OCI-M1 (cell line): Measurements from ENCODE around the gene PLAAT4.
"Not testable (repeated sequence)": the region's sequence is repeated elsewhere in the genome, so short reads cannot be mapped to it uniquely, and the experiment has no call there.

ENCODE experiments used
- DNase-seq: peaks from one replicate; lab custom pipeline; 2025; lab: John Stamatoyannopoulos, UW

PLAAT4 gene

DNA sequence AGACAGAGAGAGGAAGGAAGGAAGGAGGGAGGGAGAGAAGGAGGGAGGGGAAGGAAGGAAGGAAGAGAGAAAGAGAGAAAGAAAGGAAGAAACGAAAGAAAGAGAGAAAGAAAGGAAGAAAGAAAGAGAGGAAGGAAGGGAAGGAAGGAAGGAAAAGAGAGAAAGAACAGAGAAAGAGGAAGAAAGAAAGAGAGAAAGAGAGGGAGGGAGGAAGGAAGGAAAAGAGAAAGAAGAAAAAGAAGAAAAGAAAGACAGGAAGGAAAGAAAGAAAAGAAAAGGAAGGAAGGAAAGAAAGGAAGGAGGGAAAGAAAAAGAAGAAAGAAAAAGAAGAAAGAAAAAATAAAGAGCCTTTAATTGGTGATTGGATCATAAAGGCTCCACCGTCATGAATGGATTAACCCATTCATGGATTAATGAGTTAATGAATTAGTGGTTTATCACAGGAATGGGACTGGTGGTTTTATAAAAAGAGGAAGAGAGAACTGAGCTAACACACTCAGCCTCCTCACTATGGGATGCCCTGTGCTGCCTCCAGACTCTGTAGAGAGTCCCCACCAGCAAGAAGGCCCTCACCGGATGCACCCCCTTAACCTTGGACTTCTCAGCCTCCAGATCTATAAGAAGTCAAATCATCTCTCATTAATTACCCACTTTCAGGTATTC, 35.5 kb downstream of the PLAAT4 start:
- DNase-seq, result peak; percentile 48

- DNase-seq, result peak; percentile 97
These were observed 37.6 kb downstream of the PLAAT4 start for GRCh38 chr11:63573881-63574855.

DNA sequence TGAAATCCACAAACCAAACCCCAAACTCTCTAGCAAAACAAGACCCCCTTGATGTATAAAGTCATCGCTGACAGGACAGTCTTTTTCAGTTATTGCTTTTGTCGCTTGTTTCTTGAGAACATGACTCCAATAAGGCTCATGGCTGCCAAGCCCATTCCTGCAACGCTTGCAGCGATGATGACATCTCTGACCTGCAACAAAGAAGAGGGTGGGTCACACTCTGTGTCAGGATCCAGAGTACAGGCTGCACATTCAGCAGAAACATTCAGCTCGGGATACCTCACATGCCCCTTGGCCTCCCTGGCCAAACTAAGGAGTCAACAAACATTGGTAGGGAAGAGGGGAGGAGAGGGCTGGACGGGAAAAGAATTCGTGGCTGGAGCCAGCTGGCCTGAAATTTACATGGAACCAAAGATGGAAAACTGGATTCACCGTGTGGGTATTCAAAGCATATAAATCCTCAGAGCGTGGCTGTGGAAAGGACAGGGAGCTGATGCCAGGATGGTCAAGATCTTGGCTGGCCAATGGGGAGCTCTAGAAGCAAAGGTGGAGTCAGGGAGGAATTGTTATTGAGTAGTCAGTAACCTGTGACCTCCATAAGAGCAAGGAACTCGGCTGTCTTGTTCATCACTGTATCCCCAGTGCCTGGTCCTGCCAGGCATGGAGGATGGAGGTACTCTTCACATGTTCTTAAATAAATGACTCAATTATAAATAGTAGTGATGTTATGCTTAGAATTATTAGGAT, 38.4 kb downstream of the PLAAT4 start:
- peak; percentile 43 for DNase-seq

GRCh38 chr11:63578882-63579281, 42.3 kb downstream of the PLAAT4 start:
- DNase-seq, result not testable (repeated sequence)

DNA sequence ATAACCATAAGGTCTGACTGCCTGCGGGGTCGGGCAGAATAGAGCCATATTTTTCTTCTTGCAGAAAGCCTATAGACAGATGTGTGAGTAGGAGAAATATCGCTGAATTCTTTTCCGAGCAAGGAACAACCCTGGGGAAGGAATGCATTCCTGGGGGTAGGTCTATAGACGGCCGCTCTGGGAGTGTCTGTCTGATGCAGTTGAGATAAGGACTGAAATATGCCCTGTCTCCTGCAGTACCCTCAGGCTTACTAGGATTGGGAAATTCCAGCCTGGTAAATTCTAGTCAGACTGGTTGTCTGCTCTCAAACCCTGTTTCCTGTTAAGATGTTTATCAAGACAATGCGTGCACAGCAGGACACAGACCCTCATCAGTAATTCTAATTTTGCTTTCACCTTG, 44.6 kb downstream of the PLAAT4 start:
- DNase-seq, result not testable (repeated sequence)

- no peak for DNase-seq
These were observed 46.7 kb downstream of the PLAAT4 start for GRCh38 chr11:63583357-63583677.

- DNase-seq, result no peak
These were observed 50.0 kb downstream of the PLAAT4 start for GRCh38 chr11:63586451-63587166.

GRCh38 chr11:63589000-63589399, 52.4 kb downstream of the PLAAT4 start:
- DNase-seq, result no peak

DNA sequence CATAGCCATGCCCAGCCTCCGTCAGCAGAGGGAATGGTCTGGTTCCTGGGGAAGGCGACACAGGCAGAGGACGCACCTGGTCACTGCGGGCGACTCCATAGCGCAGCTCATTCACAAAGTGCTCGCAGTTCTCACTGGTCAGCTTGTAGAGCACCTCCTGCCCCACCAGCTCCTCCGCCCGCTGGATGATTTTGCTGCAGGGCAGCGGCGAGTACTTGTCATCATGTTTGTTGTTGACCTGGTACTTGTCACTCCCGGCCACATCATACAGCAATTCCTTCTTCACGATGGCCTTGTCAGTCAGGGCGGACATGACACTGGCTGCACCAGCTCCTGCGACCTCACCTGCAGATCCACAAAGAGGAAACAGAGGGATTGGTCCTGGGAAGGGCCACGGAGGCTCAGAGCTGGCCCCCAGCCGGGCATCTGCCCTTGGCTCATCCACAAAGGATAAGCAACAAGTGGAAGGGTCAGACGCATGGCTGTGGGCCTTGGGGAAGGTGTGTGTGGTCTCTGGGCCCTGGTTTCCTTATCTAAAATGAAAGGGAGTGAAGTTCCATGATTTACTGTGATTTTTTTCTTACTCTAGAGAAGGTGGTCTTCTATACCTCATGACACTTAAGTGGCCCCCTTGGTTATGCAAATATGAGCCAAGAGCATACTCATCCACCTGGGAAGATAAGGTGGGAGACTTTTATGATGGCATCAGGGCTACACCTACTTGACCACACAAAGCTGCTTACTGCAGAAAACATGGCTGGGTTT, 53.6 kb downstream of the PLAAT4 start:
- no peak for DNase-seq

- DNase-seq, result peak; percentile 30
These were observed 56.4 kb downstream of the PLAAT4 start for GRCh38 chr11:63592975-63593395.

- no peak for DNase-seq
These were observed 58.7 kb downstream of the PLAAT4 start for GRCh38 chr11:63595296-63595695.
